Esophagus muscularis mucosa (tissue), 3 donors: ENCODE measurements around the gene OGFOD2.

Source experiments
- CTCF ChIP-seq, 3 experiments: fragments of 200-600 bp in 2 of 3; fragments of 450-650 bp in 1 of 3; sonication (generic) in 2 of 3; IDR thresholded peaks; one replicate each; pipeline ENCODE4 v1.5.1; 2017 to 2019; ENCODE audit warnings: antibody characterized with exemption in 3 of 3, mild to moderate bottlenecking in 2 of 3, moderate library complexity in 1 of 3
- POLR2A ChIP-seq: fragments of 450-650 bp; IDR thresholded peaks from one replicate; pipeline ENCODE4 v1.6.1; 2017; ENCODE audit warnings: antibody characterized with exemption, moderate library complexity, mild to moderate bottlenecking, low read depth
- POLR2AphosphoS5 ChIP-seq, 2 donors: sonication (generic); formaldehyde crosslinking; IDR thresholded peaks; one replicate each; pipeline ENCODE4 v1.6.1; 2017; ENCODE audit warnings: antibody characterized with exemption in 2 of 2

GRCh38 chr12:122999986-123000420, 25.0 kb downstream of the OGFOD2 start:
- no peak for TF ChIP-seq POLR2AphosphoS5 (IDR thresholded peaks at IDR 0.05)
- TF ChIP-seq CTCF (IDR thresholded peaks at IDR 0.05) = no peak
- no peak for TF ChIP-seq POLR2A
